Panc1 (cell line): ENCODE results near the gene WSCD2. TPM values are rescaled to one million over a fixed set of nuclear protein-coding genes. Genes with fewer than 3 reads are reported as not detected.

Experiments used
- ATAC-seq: fragments of 200-7000 bp; cut with Tn5 transposase; 2 replicates; pipeline ENCODE4 v1.9.1; 2020; ENCODE audit warnings: mild to moderate bottlenecking, moderate library complexity
- BruUV-seq: library from RNA; stranded (reverse); fragments of 400-500 nt; replicated peaks from 2 replicates; lab custom pipeline; 2021; lab: Mats Ljungman, UMichigan
- CTCF ChIA-PET: fragments of 300-600 bp; sonication (Branson Sonifier 250); formaldehyde crosslinking; loops from one replicate; lab custom pipeline; 2022; ENCODE audit warnings: antibody characterized with exemption; lab: Charles Lee
- POLR2A ChIA-PET: fragments of 300-600 bp; sonication (Branson Sonifier 250); formaldehyde crosslinking; loops from one replicate; lab custom pipeline; 2022; ENCODE audit warnings: antibody characterized with exemption; lab: Charles Lee
- DNase-seq: peaks from one replicate; pipeline ENCODE4 v3.0.0-alpha.2; 2010; ENCODE audit warnings: low read depth, low spot score
- H3K27ac ChIP-seq: 2 replicates; pipeline ENCODE4 v1.5.1; 2011; ENCODE audit warnings: mild to moderate bottlenecking, low read length, inconsistent platforms
- H3K27me3 ChIP-seq: fragments of 200-500 bp; sonication (Bioruptor generic); 2 replicates; pipeline ENCODE4 v1.6.0; 2014; ENCODE audit warnings: low read length, inconsistent platforms; ENCODE audit not compliant: control insufficient read depth, insufficient read depth
- H3K36me3 ChIP-seq: fragments of 200-500 bp; sonication (Bioruptor generic); 2 replicates; pipeline ENCODE4 v1.5.1; 2014; ENCODE audit warnings: inconsistent platforms, mild to moderate bottlenecking, low read length, moderate library complexity; ENCODE audit not compliant: control insufficient read depth, insufficient read depth
- H3K4me1 ChIP-seq: 2 replicates; pipeline ENCODE4 v1.5.1; 2011; ENCODE audit warnings: inconsistent platforms, mild to moderate bottlenecking, low read length, moderate library complexity; ENCODE audit not compliant: control insufficient read depth, insufficient read depth
- H3K4me3 ChIP-seq, 2 experiments: 2 replicates each; pipeline ENCODE4 v1.5.1; 2011 to 2012; ENCODE audit warnings: low read depth in 2 of 2, low read length in 2 of 2, mild to moderate bottlenecking in 2 of 2, inconsistent platforms in 1 of 2, moderate library complexity in 1 of 2
- H3K9me3 ChIP-seq: fragments of 200-500 bp; sonication (Bioruptor generic); 2 replicates; pipeline ENCODE4 v1.5.1; 2014; ENCODE audit warnings: low read depth, mild to moderate bottlenecking, inconsistent platforms, low read length, moderate library complexity; ENCODE audit not compliant: control insufficient read depth, insufficient read depth
- POLR2AphosphoS5 ChIP-seq: IDR thresholded peaks from 2 replicates; pipeline ENCODE4 v1.6.1; 2012; ENCODE audit warnings: mild to moderate bottlenecking, low read depth, low read length, moderate library complexity
- SIN3A ChIP-seq: IDR thresholded peaks from 2 replicates; pipeline ENCODE4 v1.6.1; 2012; ENCODE audit warnings: low read depth, mild to moderate bottlenecking, low read length, moderate library complexity, borderline replicate concordance; ENCODE audit not compliant: insufficient read depth
- TCF7L2 ChIP-seq: IDR thresholded peaks from 2 replicates; pipeline ENCODE4 v1.6.1; 2011; ENCODE audit warnings: mild to moderate bottlenecking, low read depth, low read length, inconsistent platforms
- in situ Hi-C: cut with HindIII; loops from 2 replicates; pipeline ENCODE4 v1.10.0; 2016; ENCODE audit warnings: low sequenced_read_pairs, low pct_unique_long_range_greater_than_20kb
- intact Hi-C: fragments of 100-400 bp; cut with micrococcal nuclease; formaldehyde crosslinking; loops from one replicate; pipeline ENCODE4 v1.10.0; 2022; ENCODE audit not compliant: unreplicated experiment
- total RNA-seq: library from RNA; stranded (reverse); gene quantifications from one replicate; pipeline ENCODE4 v1.2.1, GENCODE V29; 2021; ENCODE audit not compliant: unreplicated experiment
- TF ChIP-seq, protein P1 (sequence below), 2 experiments: IDR thresholded peaks; 2 replicates each; pipeline ENCODE4 v1.6.1; 2011 to 2012; ENCODE audit warnings: low read depth in 2 of 2, control low read depth in 1 of 2, low read length in 1 of 2, mild to moderate bottlenecking in 1 of 2, moderate library complexity in 1 of 2; ENCODE audit not compliant: insufficient read depth in 1 of 2
- TF ChIP-seq, protein P2 (sequence below): fragments of 450-650 bp; IDR thresholded peaks from 2 replicates; pipeline ENCODE4 v1.5.1; 2017; ENCODE audit warnings: mild to moderate bottlenecking

The WSCD2 gene
- total RNA-seq, 1 experiment from 2014 or later = 0.64 TPM

DNA sequence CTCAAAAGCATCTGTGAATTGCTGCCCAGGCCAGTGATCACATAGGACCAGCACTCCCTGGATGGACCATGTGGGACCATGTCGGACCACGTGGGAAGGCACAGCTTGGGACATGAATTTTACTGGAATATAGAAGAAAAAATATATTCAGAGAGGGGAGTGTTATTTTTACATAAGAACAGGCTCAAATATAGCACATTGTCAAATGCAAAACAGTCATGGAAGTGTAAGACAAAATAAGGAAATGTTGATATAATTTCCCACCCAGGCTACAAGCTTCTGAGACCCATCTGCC lies 141.7 kb downstream of the WSCD2 start:
- intact Hi-C loops (no loop called here), in situ Hi-C loops (no loop called here)
- no peak overlapping the region for H3K4me3 ChIP-seq
- no peaks in the 10 kb centered on the region for H3K9me3 ChIP-seq
- no TSS peak for BruUV-seq
- H3K36me3 ChIP-seq = no peaks in the 10 kb centered on the region
- H3K4me1 ChIP-seq = no peaks in the 10 kb centered on the region
- ATAC-seq (no peak), DNase-seq (no peak)
- H3K27ac ChIP-seq = no peak overlapping the region
- ChIA-PET POLR2A (no interaction called here), CTCF (no interaction called here)
- peaks cover 6% of the 10 kb centered on the region for H3K27me3 ChIP-seq
- TF ChIP-seq TCF7L2 = no peak
- TF ChIP-seq POLR2AphosphoS5 = no peak

DNA sequence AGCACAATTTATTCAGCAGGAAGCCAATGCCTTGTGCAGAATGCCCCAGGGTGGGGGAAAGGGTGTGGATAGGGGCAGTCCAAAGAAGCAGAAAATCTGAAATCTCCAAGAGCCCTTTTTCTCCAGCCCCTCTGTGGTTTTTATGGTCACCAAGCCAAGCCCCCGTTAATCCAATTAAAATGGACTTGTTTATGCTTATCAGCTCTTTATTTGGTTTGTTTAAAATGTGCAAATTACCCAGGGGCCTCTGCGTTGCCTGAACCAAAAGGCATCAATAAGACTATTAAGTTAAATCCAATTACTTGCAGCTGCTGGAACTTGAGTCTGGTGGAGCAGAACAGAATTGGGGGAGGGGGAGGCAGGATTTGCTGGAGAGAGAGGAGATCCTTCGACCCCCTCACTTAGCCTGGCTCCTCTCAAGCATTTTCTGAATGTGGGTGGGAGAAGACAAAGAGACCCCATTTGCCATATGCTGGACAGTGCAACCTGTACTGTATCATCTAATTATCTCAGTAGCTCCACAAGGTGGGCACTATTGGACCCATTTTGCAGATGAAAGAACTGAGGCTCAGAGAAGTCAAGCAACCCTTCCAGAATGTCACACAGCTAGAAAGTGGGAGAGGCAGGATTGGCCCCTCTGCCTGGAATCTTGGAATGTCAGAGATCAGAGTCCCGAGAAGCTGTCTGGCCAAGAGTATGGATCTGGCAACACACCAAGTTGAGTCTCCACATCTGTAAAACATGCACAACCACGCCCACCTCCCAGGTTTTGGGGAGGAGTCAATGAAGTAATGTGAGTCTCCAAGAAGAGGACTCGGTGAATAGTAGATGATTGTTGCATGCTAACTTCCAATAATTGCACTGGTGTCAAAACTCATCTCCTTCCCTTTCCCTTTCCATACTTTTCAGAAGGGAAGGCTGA lies 143.1 kb downstream of the WSCD2 start:
- intact Hi-C loops = no loop called here
- DNase-seq = no peak
- Histone ChIP-seq H3K4me1 (no peaks in the 10 kb centered on the region), H3K27ac (no peak overlapping the region), H3K36me3 (no peaks in the 10 kb centered on the region), H3K9me3 (no peaks in the 10 kb centered on the region), H3K4me3 (no peak overlapping the region), H3K27me3 (peaks cover 2% of the 10 kb centered on the region; the same call in 1 of the 2 replicates)
- ChIA-PET POLR2A (no interaction called here), CTCF (no interaction called here)
- no TSS peak for BruUV-seq
- ATAC-seq = no peak
- TF ChIP-seq POLR2AphosphoS5 (no peak), TCF7L2 (no peak), SIN3A (no peak)
- TF ChIP-seq, protein P1, sequence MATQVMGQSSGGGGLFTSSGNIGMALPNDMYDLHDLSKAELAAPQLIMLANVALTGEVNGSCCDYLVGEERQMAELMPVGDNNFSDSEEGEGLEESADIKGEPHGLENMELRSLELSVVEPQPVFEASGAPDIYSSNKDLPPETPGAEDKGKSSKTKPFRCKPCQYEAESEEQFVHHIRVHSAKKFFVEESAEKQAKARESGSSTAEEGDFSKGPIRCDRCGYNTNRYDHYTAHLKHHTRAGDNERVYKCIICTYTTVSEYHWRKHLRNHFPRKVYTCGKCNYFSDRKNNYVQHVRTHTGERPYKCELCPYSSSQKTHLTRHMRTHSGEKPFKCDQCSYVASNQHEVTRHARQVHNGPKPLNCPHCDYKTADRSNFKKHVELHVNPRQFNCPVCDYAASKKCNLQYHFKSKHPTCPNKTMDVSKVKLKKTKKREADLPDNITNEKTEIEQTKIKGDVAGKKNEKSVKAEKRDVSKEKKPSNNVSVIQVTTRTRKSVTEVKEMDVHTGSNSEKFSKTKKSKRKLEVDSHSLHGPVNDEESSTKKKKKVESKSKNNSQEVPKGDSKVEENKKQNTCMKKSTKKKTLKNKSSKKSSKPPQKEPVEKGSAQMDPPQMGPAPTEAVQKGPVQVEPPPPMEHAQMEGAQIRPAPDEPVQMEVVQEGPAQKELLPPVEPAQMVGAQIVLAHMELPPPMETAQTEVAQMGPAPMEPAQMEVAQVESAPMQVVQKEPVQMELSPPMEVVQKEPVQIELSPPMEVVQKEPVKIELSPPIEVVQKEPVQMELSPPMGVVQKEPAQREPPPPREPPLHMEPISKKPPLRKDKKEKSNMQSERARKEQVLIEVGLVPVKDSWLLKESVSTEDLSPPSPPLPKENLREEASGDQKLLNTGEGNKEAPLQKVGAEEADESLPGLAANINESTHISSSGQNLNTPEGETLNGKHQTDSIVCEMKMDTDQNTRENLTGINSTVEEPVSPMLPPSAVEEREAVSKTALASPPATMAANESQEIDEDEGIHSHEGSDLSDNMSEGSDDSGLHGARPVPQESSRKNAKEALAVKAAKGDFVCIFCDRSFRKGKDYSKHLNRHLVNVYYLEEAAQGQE (IDR thresholded peaks at IDR 0.05; ENCODE audit: insufficient read depth in 1 of 2, low read depth in 2 of 2, low read length in 1 of 2) = no peak
- TF ChIP-seq, protein P2, sequence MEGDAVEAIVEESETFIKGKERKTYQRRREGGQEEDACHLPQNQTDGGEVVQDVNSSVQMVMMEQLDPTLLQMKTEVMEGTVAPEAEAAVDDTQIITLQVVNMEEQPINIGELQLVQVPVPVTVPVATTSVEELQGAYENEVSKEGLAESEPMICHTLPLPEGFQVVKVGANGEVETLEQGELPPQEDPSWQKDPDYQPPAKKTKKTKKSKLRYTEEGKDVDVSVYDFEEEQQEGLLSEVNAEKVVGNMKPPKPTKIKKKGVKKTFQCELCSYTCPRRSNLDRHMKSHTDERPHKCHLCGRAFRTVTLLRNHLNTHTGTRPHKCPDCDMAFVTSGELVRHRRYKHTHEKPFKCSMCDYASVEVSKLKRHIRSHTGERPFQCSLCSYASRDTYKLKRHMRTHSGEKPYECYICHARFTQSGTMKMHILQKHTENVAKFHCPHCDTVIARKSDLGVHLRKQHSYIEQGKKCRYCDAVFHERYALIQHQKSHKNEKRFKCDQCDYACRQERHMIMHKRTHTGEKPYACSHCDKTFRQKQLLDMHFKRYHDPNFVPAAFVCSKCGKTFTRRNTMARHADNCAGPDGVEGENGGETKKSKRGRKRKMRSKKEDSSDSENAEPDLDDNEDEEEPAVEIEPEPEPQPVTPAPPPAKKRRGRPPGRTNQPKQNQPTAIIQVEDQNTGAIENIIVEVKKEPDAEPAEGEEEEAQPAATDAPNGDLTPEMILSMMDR = no peak
- in situ Hi-C loops = no loop called here

DNA sequence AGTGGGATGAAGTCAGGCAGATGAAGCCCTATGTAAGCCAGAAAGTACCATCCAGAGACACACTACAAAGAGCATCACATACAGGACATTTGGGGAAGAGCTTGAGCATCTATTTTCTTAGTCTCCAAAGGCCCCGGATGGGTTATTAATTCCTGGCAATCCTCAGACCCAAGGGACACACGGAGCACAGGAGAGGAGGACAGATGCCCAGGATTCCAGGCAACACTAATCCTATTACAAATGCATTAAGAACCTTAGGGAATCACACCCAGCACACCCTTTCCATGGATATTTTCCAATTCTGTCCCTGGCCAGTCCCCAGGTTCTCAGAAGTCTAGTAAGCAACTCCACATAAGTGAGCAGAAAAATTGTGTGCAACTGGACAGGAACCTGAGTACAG lies 144.1 kb downstream of the WSCD2 start:
- TF ChIP-seq, protein P1 (IDR thresholded peaks at IDR 0.05; ENCODE audit: insufficient read depth in 1 of 2, low read depth in 2 of 2, low read length in 1 of 2) = no peak
- TF ChIP-seq TCF7L2 = no peak
- no peak for TF ChIP-seq SIN3A
- no peak for TF ChIP-seq POLR2AphosphoS5
- TF ChIP-seq, protein P2 = no peak
- no peaks in the 10 kb centered on the region for H3K36me3 ChIP-seq
- no peak overlapping the region for H3K4me3 ChIP-seq
- no peaks in the 10 kb centered on the region for H3K4me1 ChIP-seq
- H3K9me3 ChIP-seq = no peaks in the 10 kb centered on the region
- in situ Hi-C loops (no loop called here), intact Hi-C loops (no loop called here)
- no peaks in the 10 kb centered on the region; the same call in 1 of the 2 replicates for H3K27me3 ChIP-seq
- H3K27ac ChIP-seq = no peak overlapping the region
- ChIA-PET CTCF (no interaction called here), POLR2A (no interaction called here)
- DNase-seq (no peak), ATAC-seq (no peak)
- no TSS peak for BruUV-seq
